HepG2 (cell line): ENCODE measurements around the gene TRIM37. TPM values are rescaled to one million over a fixed set of nuclear protein-coding genes. Genes with fewer than 3 reads are reported as not detected.

Experiments
- BRF2 ChIP-seq: sonication (generic); formaldehyde crosslinking; IDR thresholded peaks from 2 replicates; pipeline ENCODE4 v1.8.1; 2022; ENCODE audit warnings: mild to moderate bottlenecking, missing genetic modification reagents
- EP300 ChIP-seq, 3 experiments: sonication (generic) in 1 of 3; formaldehyde crosslinking in 1 of 3; IDR thresholded peaks; 2 replicates each; pipeline versions ENCODE4 v1.5.1 to v1.6.1; 2011 to 2020; ENCODE audit warnings: low read depth in 2 of 3, low read length in 2 of 3, borderline replicate concordance in 1 of 3, improper control_type of control experiment in 1 of 3, mild to moderate bottlenecking in 1 of 3, missing genetic modification reagents in 1 of 3, moderate library complexity in 1 of 3
- FOXJ3 ChIP-seq: sonication (generic); formaldehyde crosslinking; IDR thresholded peaks from 2 replicates; pipeline ENCODE4 v1.4.0; 2020; ENCODE audit warnings: missing genetic modification reagents, mild to moderate bottlenecking, borderline replicate concordance
- KLF13 ChIP-seq: sonication (generic); formaldehyde crosslinking; IDR thresholded peaks from 2 replicates; pipeline ENCODE4 v1.4.0; 2020; ENCODE audit warnings: mild to moderate bottlenecking, missing genetic modification reagents
- MED13 ChIP-seq: sonication (generic); formaldehyde crosslinking; IDR thresholded peaks from 2 replicates; pipeline ENCODE4 v1.5.0; 2020; ENCODE audit warnings: missing genetic modification reagents
- NCOR1 ChIP-seq: fragments of 200-600 bp; sonication (generic); IDR thresholded peaks from 2 replicates; pipeline ENCODE4 v1.7.0; 2017; ENCODE audit warnings: antibody characterized with exemption, low read length, borderline replicate concordance
- STAG1 ChIP-seq: sonication (generic); formaldehyde crosslinking; IDR thresholded peaks from 2 replicates; pipeline ENCODE4 v1.4.0; 2020; ENCODE audit warnings: missing genetic modification reagents
- ZFYVE20 ChIP-seq: sonication (generic); formaldehyde crosslinking; IDR thresholded peaks from 2 replicates; pipeline ENCODE4 v1.8.0; 2023; ENCODE audit warnings: low read depth, mild to moderate bottlenecking, moderate library complexity, missing genetic modification reagents, borderline replicate concordance
- ZNF280B ChIP-seq: sonication (generic); formaldehyde crosslinking; IDR thresholded peaks from 2 replicates; pipeline ENCODE4 v1.5.0; 2020; ENCODE audit warnings: missing genetic modification reagents, mild to moderate bottlenecking, borderline replicate concordance
- ZNF326 ChIP-seq: sonication (generic); formaldehyde crosslinking; IDR thresholded peaks from 2 replicates; pipeline ENCODE4 v1.4.0; 2020; ENCODE audit warnings: missing genetic modification reagents, borderline replicate concordance
- ZNF496 ChIP-seq: sonication (generic); formaldehyde crosslinking; IDR thresholded peaks from 2 replicates; pipeline ENCODE4 v1.8.1; 2023; ENCODE audit warnings: mild to moderate bottlenecking, moderate library complexity, missing genetic modification reagents; ENCODE audit not compliant: insufficient replicate concordance
- ZNF510 ChIP-seq: sonication (generic); formaldehyde crosslinking; IDR thresholded peaks from 2 replicates; pipeline ENCODE4 v1.4.0; 2020; ENCODE audit warnings: low read depth, mild to moderate bottlenecking, missing genetic modification reagents
- ZNF703 ChIP-seq: sonication (generic); formaldehyde crosslinking; IDR thresholded peaks from 2 replicates; pipeline ENCODE4 v1.5.1; 2020; ENCODE audit warnings: missing genetic modification reagents, mild to moderate bottlenecking, moderate library complexity, borderline replicate concordance
- ZNF746 ChIP-seq: sonication (generic); formaldehyde crosslinking; IDR thresholded peaks from 2 replicates; pipeline ENCODE4 v1.8.0; 2022; ENCODE audit warnings: mild to moderate bottlenecking, missing genetic modification reagents
- ZSCAN29 ChIP-seq: sonication (generic); formaldehyde crosslinking; conservative IDR thresholded peaks from 2 replicates; pipeline ENCODE4 v1.4.0; 2020; ENCODE audit warnings: mild to moderate bottlenecking, missing genetic modification reagents
- polyA plus RNA-seq, 8 experiments: library from polyadenylated mRNA; depleted of rRNA in 3 of 8; stranded (reverse) in 7 of 8; unstranded in 1 of 8; fragments of >200 nt; fragmentation: Illumina TruSeq in 4 of 8; extraction: Trizol in 4 of 8; gene quantifications; 2 replicates each; pipeline versions ENCODE4 v1.2.1 to v1.2.3, GENCODE V29; 2011 to 2016; ENCODE audit warnings: low read depth in 4 of 8, missing spikeins in 1 of 8, mixed read lengths in 1 of 8; ENCODE audit not compliant: insufficient read depth in 1 of 8
- total RNA-seq, 5 experiments: library from RNA; depleted of rRNA; stranded (reverse); fragments of >200 nt; fragmentation: Illumina TruSeq; extraction: Trizol; gene quantifications; 2 replicates each; pipeline ENCODE4 v1.2.3, GENCODE V29; 2016; ENCODE audit warnings: low read depth in 1 of 5
- TF ChIP-seq, protein P1 (sequence below): sonication (generic); formaldehyde crosslinking; IDR thresholded peaks from 2 replicates; pipeline ENCODE4 v1.4.0; 2020; ENCODE audit warnings: missing genetic modification reagents
- TF ChIP-seq, protein P2 (sequence below): sonication (generic); formaldehyde crosslinking; IDR thresholded peaks from 2 replicates; pipeline ENCODE4 v1.8.0; 2022; ENCODE audit warnings: mild to moderate bottlenecking, missing genetic modification reagents; ENCODE audit not compliant: insufficient replicate concordance

TRIM37 gene
- total and polyA plus RNA-seq, 2 of the 13 experiments (the other 11 are each of a cell fraction or from before 2014, with no cell fraction given) = 12.4 to 39.1 TPM

DNA sequence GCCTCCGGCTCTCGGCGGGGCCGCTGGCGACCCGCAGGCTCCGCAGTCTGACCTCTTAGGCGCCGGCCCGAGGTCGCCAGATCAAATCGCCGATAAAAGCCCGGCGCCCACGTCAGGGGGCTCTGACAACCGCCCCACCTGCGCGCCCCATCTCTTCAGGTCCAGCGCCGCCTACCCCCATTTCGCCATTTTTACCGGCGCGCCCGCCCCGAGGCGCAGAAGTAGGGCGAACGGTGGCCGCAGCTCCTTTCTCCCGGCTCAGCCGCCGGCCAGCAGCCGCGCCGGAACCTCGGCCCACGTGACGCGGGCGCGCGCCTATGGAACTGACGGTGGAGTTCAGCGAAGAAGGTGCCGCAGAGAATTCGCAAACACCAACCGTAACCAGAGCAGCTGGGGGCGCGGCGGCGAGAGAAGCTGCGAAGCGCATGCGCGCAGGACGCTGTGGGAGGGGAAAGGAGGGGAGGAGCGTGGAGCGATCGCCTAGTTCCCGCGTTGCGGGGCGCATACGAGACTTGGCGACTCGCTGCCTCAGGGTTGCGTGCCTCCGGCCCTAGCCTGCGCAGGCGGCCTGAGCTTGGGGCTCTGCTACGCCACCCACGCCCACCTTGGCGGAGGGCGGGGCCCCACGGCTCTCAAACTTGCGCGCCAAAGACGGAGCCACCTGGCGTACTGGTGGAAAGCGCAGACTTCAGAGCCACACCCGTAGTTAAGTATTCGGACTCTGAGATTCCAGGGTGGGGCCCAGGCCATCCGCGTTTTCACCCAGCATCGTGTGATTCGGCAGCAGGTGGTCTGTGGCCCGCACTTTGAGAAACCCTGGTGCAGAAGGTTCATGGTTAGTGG lies at the start of gene TRIM37 (continued):
- TF ChIP-seq, protein P1, sequence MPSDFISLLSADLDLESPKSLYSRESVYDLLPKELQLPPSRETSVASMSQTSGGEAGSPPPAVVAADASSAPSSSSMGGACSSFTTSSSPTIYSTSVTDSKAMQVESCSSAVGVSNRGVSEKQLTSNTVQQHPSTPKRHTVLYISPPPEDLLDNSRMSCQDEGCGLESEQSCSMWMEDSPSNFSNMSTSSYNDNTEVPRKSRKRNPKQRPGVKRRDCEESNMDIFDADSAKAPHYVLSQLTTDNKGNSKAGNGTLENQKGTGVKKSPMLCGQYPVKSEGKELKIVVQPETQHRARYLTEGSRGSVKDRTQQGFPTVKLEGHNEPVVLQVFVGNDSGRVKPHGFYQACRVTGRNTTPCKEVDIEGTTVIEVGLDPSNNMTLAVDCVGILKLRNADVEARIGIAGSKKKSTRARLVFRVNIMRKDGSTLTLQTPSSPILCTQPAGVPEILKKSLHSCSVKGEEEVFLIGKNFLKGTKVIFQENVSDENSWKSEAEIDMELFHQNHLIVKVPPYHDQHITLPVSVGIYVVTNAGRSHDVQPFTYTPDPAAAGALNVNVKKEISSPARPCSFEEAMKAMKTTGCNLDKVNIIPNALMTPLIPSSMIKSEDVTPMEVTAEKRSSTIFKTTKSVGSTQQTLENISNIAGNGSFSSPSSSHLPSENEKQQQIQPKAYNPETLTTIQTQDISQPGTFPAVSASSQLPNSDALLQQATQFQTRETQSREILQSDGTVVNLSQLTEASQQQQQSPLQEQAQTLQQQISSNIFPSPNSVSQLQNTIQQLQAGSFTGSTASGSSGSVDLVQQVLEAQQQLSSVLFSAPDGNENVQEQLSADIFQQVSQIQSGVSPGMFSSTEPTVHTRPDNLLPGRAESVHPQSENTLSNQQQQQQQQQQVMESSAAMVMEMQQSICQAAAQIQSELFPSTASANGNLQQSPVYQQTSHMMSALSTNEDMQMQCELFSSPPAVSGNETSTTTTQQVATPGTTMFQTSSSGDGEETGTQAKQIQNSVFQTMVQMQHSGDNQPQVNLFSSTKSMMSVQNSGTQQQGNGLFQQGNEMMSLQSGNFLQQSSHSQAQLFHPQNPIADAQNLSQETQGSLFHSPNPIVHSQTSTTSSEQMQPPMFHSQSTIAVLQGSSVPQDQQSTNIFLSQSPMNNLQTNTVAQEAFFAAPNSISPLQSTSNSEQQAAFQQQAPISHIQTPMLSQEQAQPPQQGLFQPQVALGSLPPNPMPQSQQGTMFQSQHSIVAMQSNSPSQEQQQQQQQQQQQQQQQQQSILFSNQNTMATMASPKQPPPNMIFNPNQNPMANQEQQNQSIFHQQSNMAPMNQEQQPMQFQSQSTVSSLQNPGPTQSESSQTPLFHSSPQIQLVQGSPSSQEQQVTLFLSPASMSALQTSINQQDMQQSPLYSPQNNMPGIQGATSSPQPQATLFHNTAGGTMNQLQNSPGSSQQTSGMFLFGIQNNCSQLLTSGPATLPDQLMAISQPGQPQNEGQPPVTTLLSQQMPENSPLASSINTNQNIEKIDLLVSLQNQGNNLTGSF (CRISPR knock-in tag) = peak; percentile 77; the same call in 1 of the 2 replicates
- no peak; the same call in 1 of the 2 replicates for TF ChIP-seq STAG1 (CRISPR knock-in tag)
- peak; percentile 73; the same call in 1 of the 2 replicates for TF ChIP-seq MED13 (CRISPR knock-in tag)
- TF ChIP-seq ZNF703 (CRISPR knock-in tag) = no peak; the same call in 1 of the 2 replicates
- no peak for TF ChIP-seq ZFYVE20 (CRISPR knock-in tag)
- peak; percentile 5; the same call in 1 of the 2 replicates for TF ChIP-seq NCOR1
- no peak for TF ChIP-seq ZNF746 (CRISPR knock-in tag)
- TF ChIP-seq, protein P2, sequence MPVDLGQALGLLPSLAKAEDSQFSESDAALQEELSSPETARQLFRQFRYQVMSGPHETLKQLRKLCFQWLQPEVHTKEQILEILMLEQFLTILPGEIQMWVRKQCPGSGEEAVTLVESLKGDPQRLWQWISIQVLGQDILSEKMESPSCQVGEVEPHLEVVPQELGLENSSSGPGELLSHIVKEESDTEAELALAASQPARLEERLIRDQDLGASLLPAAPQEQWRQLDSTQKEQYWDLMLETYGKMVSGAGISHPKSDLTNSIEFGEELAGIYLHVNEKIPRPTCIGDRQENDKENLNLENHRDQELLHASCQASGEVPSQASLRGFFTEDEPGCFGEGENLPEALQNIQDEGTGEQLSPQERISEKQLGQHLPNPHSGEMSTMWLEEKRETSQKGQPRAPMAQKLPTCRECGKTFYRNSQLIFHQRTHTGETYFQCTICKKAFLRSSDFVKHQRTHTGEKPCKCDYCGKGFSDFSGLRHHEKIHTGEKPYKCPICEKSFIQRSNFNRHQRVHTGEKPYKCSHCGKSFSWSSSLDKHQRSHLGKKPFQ = peak; percentile 89
- TF ChIP-seq ZNF496 (CRISPR knock-in tag) = no peak
- TF ChIP-seq KLF13 (CRISPR knock-in tag) = 0 out of 2 replicates have a peak, but pooled peaks have one; percentile 77
- peak; percentile 11; the same call in 1 of the 2 replicates for TF ChIP-seq ZNF510
- TF ChIP-seq ZNF280B (CRISPR knock-in tag) = peak; percentile 42; the same call in 1 of the 2 replicates
- TF ChIP-seq ZSCAN29 (CRISPR knock-in tag) = peak; percentile 84; the same call in 1 of the 2 replicates
- peak; percentile 80; the same call in 1 of the 2 replicates for TF ChIP-seq BRF2
- no peak for TF ChIP-seq FOXJ3 (CRISPR knock-in tag)
- no peak for TF ChIP-seq ZNF326 (CRISPR knock-in tag)
- 0 out of 4 replicates have a peak, but pooled peaks of 1 of the 2 experiments have one; percentile 14 for TF ChIP-seq EP300 (IDR thresholded peaks at IDR 0.05; ENCODE audit: low read depth in 2 of 2, low read length in 2 of 2)
- no peak for TF ChIP-seq EP300 (CRISPR knock-in tag; IDR thresholded peaks at IDR 0.05; ENCODE audit: borderline replicate concordance)
